ENCODE measurements around the gene CIAPIN1. TPM values are rescaled to one million over a fixed set of nuclear protein-coding genes. Genes with fewer than 3 reads are reported as not detected.

Gene CIAPIN1
- total RNA-seq, 1 donor from 2014 or later, result 60.1 TPM

Other genes with a start within 250 kb of the CIAPIN1 start
- 41.5 TPM for gene ARL2BP, start 202.1 kb downstream of the CIAPIN1 start, total RNA-seq
- gene PLLP, start 162.7 kb downstream of the CIAPIN1 start, total RNA-seq, result 1.2 TPM
- gene CCL22, start 88.6 kb downstream of the CIAPIN1 start, total RNA-seq, result not detected
- gene CX3CL1, start 74.9 kb downstream of the CIAPIN1 start, total RNA-seq, result 8.7 TPM
- not detected for gene CCL17, start 42.6 kb downstream of the CIAPIN1 start, total RNA-seq
- 156 TPM for gene COQ9, start 94 bp upstream of the CIAPIN1 start, total RNA-seq
- gene POLR2C, start 15.3 kb upstream of the CIAPIN1 start, total RNA-seq, result 46.9 TPM
- 11.5 TPM for gene DOK4, start 39.1 kb upstream of the CIAPIN1 start, total RNA-seq
- gene CCDC102A, start 89.2 kb upstream of the CIAPIN1 start, total RNA-seq, result 5.5 TPM
- gene ADGRG5, start 95.3 kb upstream of the CIAPIN1 start, total RNA-seq, result 0.35 TPM
- gene ADGRG1, start 181.2 kb upstream of the CIAPIN1 start, total RNA-seq, result 15.9 TPM
- gene ADGRG3, start 220.9 kb upstream of the CIAPIN1 start, total RNA-seq, result 1.0 TPM
- gene DRC7, start 247.4 kb upstream of the CIAPIN1 start, total RNA-seq, result not detected